ENCODE results near the gene CCT7. TPM values are rescaled to one million over a fixed set of nuclear protein-coding genes. Genes with fewer than 3 reads are reported as not detected.

The CCT7 gene
- total RNA-seq, 1 experiment from 2014 or later: 648 TPM

- no peaks in the 10 kb centered on the region for H3K36me3 ChIP-seq (ENCODE audit: insufficient read depth, low read length, poor library complexity, severe bottlenecking)
- H3K9me3 ChIP-seq (ENCODE audit: low read depth, low read length, poor library complexity, severe bottlenecking): no peaks in the 10 kb centered on the region
- ChIA-PET CTCF (interaction anchor here (1.0 kb wide), 1 partner anchor 81 kb away, joined by 4 read pairs; no protein-coding TSS in a partner anchor), POLR2A (ENCODE audit: low non-redundant PET) (no interaction called here)
- peak overlapping the region; percentile 52 for H3K4me3 ChIP-seq (ENCODE audit: low read depth, low read length, poor library complexity, severe bottlenecking)
- peaks cover 6% of the 10 kb centered on the region for H3K4me1 ChIP-seq (ENCODE audit: insufficient read depth, low read length, poor library complexity, severe bottlenecking)
- BruUV-seq (replicated peaks): no TSS peak
- H3K27ac ChIP-seq (ENCODE audit: low read depth, low read length, poor library complexity, severe bottlenecking): no peak overlapping the region
- intact Hi-C loops (cut with micrococcal nuclease; ENCODE audit: unreplicated experiment): no loop called here
- TF ChIP-seq, protein P1, sequence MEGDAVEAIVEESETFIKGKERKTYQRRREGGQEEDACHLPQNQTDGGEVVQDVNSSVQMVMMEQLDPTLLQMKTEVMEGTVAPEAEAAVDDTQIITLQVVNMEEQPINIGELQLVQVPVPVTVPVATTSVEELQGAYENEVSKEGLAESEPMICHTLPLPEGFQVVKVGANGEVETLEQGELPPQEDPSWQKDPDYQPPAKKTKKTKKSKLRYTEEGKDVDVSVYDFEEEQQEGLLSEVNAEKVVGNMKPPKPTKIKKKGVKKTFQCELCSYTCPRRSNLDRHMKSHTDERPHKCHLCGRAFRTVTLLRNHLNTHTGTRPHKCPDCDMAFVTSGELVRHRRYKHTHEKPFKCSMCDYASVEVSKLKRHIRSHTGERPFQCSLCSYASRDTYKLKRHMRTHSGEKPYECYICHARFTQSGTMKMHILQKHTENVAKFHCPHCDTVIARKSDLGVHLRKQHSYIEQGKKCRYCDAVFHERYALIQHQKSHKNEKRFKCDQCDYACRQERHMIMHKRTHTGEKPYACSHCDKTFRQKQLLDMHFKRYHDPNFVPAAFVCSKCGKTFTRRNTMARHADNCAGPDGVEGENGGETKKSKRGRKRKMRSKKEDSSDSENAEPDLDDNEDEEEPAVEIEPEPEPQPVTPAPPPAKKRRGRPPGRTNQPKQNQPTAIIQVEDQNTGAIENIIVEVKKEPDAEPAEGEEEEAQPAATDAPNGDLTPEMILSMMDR (conservative IDR thresholded peaks at IDR 0.05; ENCODE audit: low read depth, low read length): no peak
- no peak for TF ChIP-seq EZH2 (IDR thresholded peaks at IDR 0.05; ENCODE audit: borderline replicate concordance, low read depth, low read length, poor library complexity, severe bottlenecking)
- DNase-seq (ENCODE audit: low spot score): peak; percentile 14
- H3K27me3 ChIP-seq (replicated peaks; ENCODE audit: insufficient read depth, low read depth, low read length, poor library complexity): peaks cover 68% of the 10 kb centered on the region
These were observed 58.9 kb downstream of the CCT7 start for GRCh38 chr2:73292906-73293533.

GRCh38 chr2:73293534-73294171, 59.5 kb downstream of the CCT7 start, which contains the start of gene EGR4:
Gene EGR4, minus strand, starts transcription at chr2:73293548. Its CDS starts 231 bp downstream, at chr2:73293317.
- H3K36me3 ChIP-seq (ENCODE audit: insufficient read depth, low read length, poor library complexity, severe bottlenecking): no peaks in the 10 kb centered on the region
- peak within 1 kb of the TSS; percentile 52 for H3K4me3 ChIP-seq (ENCODE audit: low read depth, low read length, poor library complexity, severe bottlenecking)
- ChIA-PET POLR2A (ENCODE audit: low non-redundant PET) (no interaction called here), CTCF (interaction anchor here (0.5 to 1.0 kb wide), 3 partner anchors 19 to 81 kb away, joined by 3 to 4 read pairs (median 4); no protein-coding TSS in a partner anchor)
- peak; percentile 92 for DNase-seq (ENCODE audit: low spot score)
- no peak within 1 kb of the TSS for H3K27ac ChIP-seq (ENCODE audit: low read depth, low read length, poor library complexity, severe bottlenecking)
- peaks cover 6% of the 10 kb centered on the region for H3K4me1 ChIP-seq (ENCODE audit: insufficient read depth, low read length, poor library complexity, severe bottlenecking)
- TF ChIP-seq, protein P1 (conservative IDR thresholded peaks at IDR 0.05; ENCODE audit: low read depth, low read length): no peak
- no peak for TF ChIP-seq EZH2 (IDR thresholded peaks at IDR 0.05; ENCODE audit: borderline replicate concordance, low read depth, low read length, poor library complexity, severe bottlenecking)
- H3K9me3 ChIP-seq (ENCODE audit: low read depth, low read length, poor library complexity, severe bottlenecking): no peaks in the 10 kb centered on the region
- intact Hi-C loops (cut with micrococcal nuclease; ENCODE audit: unreplicated experiment): no loop called here
- no TSS peak for BruUV-seq (replicated peaks)
- H3K27me3 ChIP-seq (replicated peaks; ENCODE audit: insufficient read depth, low read depth, low read length, poor library complexity): peaks cover 65% of the 10 kb centered on the region

DNA sequence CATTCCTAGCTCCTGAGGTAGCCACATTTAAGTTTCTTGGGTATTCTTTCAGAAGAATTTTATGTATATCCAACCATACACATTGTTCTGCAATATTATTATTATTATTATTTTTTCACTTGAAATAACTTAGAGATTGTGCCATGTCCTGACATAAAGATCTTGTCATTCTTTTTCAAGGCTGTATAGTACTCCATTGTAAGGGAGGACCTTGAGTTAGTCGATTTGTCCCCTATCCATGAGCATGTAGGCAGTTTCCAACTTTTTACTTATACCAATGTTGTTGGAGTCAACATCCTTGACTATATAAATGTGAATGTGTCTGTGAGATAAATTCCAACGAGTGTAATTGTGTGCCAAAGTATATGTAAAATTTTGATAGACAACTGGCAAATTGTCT, 60.1 kb downstream of the CCT7 start:
- intact Hi-C loops (cut with micrococcal nuclease; ENCODE audit: unreplicated experiment): no loop called here

More for the DNA sequence above, 60.1 kb downstream of the CCT7 start:
- no peaks in the 10 kb centered on the region for H3K9me3 ChIP-seq (ENCODE audit: low read depth, low read length, poor library complexity, severe bottlenecking)
- no peak for DNase-seq (ENCODE audit: low spot score)
- ChIA-PET CTCF (no interaction called here), POLR2A (ENCODE audit: low non-redundant PET) (no interaction called here)
- TF ChIP-seq, protein P1 (conservative IDR thresholded peaks at IDR 0.05; ENCODE audit: low read depth, low read length): no peak
- TF ChIP-seq EZH2 (IDR thresholded peaks at IDR 0.05; ENCODE audit: borderline replicate concordance, low read depth, low read length, poor library complexity, severe bottlenecking): no peak
- peaks cover 65% of the 10 kb centered on the region for H3K27me3 ChIP-seq (replicated peaks; ENCODE audit: insufficient read depth, low read depth, low read length, poor library complexity)
- H3K4me1 ChIP-seq (ENCODE audit: insufficient read depth, low read length, poor library complexity, severe bottlenecking): peaks cover 6% of the 10 kb centered on the region
- H3K36me3 ChIP-seq (ENCODE audit: insufficient read depth, low read length, poor library complexity, severe bottlenecking): no peaks in the 10 kb centered on the region
- BruUV-seq (replicated peaks): no TSS peak
- no peak overlapping the region for H3K27ac ChIP-seq (ENCODE audit: low read depth, low read length, poor library complexity, severe bottlenecking)
- no peak overlapping the region for H3K4me3 ChIP-seq (ENCODE audit: low read depth, low read length, poor library complexity, severe bottlenecking)
